ENCODE data around the gene RAPSN.
A peak's percentile ranks its signal among the peaks of the same experiment; 100 is the strongest.

Gene RAPSN

GRCh38 chr11:47478651-47479329 is 29.9 kb upstream of the RAPSN start:
- no peak overlapping the region for H3K18ac ChIP-seq (ENCODE audit: low read depth in 1 of 2, low read length in 2 of 2)

GRCh38 chr11:47477753-47478152 is 28.8 kb upstream of the RAPSN start:
- H2BK5ac ChIP-seq (ENCODE audit: low read depth, low read length, poor library complexity, severe bottlenecking): no peak overlapping the region
- no peak overlapping the region for H2BK120ac ChIP-seq (ENCODE audit: low read depth, low read length)
- H3K4ac ChIP-seq (ENCODE audit: low read depth in 1 of 2, low read length in 2 of 2): no peak overlapping the region
- no peak overlapping the region for H3K9ac ChIP-seq (ENCODE audit: low read length)
- WGBS: 100% methylated on average over 3 of the region's 4 CpGs
- H3K4me3 ChIP-seq (ENCODE audit: insufficient read depth in 1 of 2, low read depth in 1 of 2, low read length in 2 of 2): no peak overlapping the region
- H3K14ac ChIP-seq (ENCODE audit: low read length in 2 of 2): no peak overlapping the region
- no peak overlapping the region for H3K23ac ChIP-seq (ENCODE audit: low read length in 2 of 2)
- no peak for DNase-seq
- no peak overlapping the region for H2BK15ac ChIP-seq (ENCODE audit: low read depth, poor library complexity, severe bottlenecking)
- no peak overlapping the region for H2BK12ac ChIP-seq (ENCODE audit: low read length in 2 of 2)
- H4K91ac ChIP-seq (ENCODE audit: low read length): no peak overlapping the region
- no peak overlapping the region for H2AK5ac ChIP-seq (ENCODE audit: low read length, severe bottlenecking)
- H3K79me1 ChIP-seq (replicated peaks; ENCODE audit: low read length, poor library complexity, severe bottlenecking): peaks cover 31% of the 10 kb centered on the region
- H2AFZ ChIP-seq (ENCODE audit: low read depth, low read length): no peak overlapping the region
- no peak overlapping the region for H4K8ac ChIP-seq (ENCODE audit: low read length)
- H3K4me1 ChIP-seq (ENCODE audit: control insufficient read depth, insufficient read depth, low read depth, low read length): peaks cover 6% of the 10 kb centered on the region
- H3K27me3 ChIP-seq (ENCODE audit: control insufficient read depth in 1 of 2, insufficient read depth in 1 of 2, low read length in 2 of 2): no peaks in the 10 kb centered on the region
- peak overlapping the region; percentile 24 for H3K27ac ChIP-seq (ENCODE audit: low read length, poor library complexity, severe bottlenecking)
- H3K4me2 ChIP-seq (ENCODE audit: low read length, poor library complexity, severe bottlenecking): no peak overlapping the region
- H3K36me3 ChIP-seq (ENCODE audit: control insufficient read depth in 1 of 2, insufficient read depth in 2 of 2, low read depth in 1 of 2, low read length in 2 of 2): peaks cover 46 to 97% of the 10 kb centered on the region in 2 experiments
- H3K9me3 ChIP-seq (ENCODE audit: control insufficient read depth, low read length): no peaks in the 10 kb centered on the region
- H3K18ac ChIP-seq (ENCODE audit: low read depth in 1 of 2, low read length in 2 of 2): no peak overlapping the region

More at GRCh38 chr11:47478651-47479329, 29.9 kb upstream of the RAPSN start:
- no peak overlapping the region for H3K23ac ChIP-seq (ENCODE audit: low read length in 2 of 2)
- H3K4me2 ChIP-seq (ENCODE audit: low read length, poor library complexity, severe bottlenecking): no peak overlapping the region
- peaks cover 6% of the 10 kb centered on the region for H3K4me1 ChIP-seq (ENCODE audit: control insufficient read depth, insufficient read depth, low read depth, low read length)
- no peak overlapping the region for H3K14ac ChIP-seq (ENCODE audit: low read length in 2 of 2)
- 97% methylated on average over 5 of the region's 5 CpGs for WGBS
- H3K4me3 ChIP-seq (ENCODE audit: insufficient read depth in 1 of 2, low read depth in 1 of 2, low read length in 2 of 2): no peak overlapping the region
- no peak overlapping the region for H2BK15ac ChIP-seq (ENCODE audit: low read depth, poor library complexity, severe bottlenecking)
- no peaks in the 10 kb centered on the region for H3K27me3 ChIP-seq (ENCODE audit: control insufficient read depth in 1 of 2, insufficient read depth in 1 of 2, low read length in 2 of 2)
- no peak overlapping the region for H4K8ac ChIP-seq (ENCODE audit: low read length)
- no peak overlapping the region for H2BK12ac ChIP-seq (ENCODE audit: low read length in 2 of 2)
- H3K27ac ChIP-seq (ENCODE audit: low read length, poor library complexity, severe bottlenecking): no peak overlapping the region
- no peak for DNase-seq
- no peak overlapping the region for H2BK120ac ChIP-seq (ENCODE audit: low read depth, low read length)
- H3K4ac ChIP-seq (ENCODE audit: low read depth in 1 of 2, low read length in 2 of 2): no peak overlapping the region
- no peak overlapping the region for H4K91ac ChIP-seq (ENCODE audit: low read length)
- H2AFZ ChIP-seq (ENCODE audit: low read depth, low read length): no peak overlapping the region
- peaks cover 54 to 97% of the 10 kb centered on the region in 2 experiments for H3K36me3 ChIP-seq (ENCODE audit: control insufficient read depth in 1 of 2, insufficient read depth in 2 of 2, low read depth in 1 of 2, low read length in 2 of 2)
- H2AK5ac ChIP-seq (ENCODE audit: low read length, severe bottlenecking): no peak overlapping the region
- H3K9me3 ChIP-seq (ENCODE audit: control insufficient read depth, low read length): no peaks in the 10 kb centered on the region
- H3K79me1 ChIP-seq (replicated peaks; ENCODE audit: low read length, poor library complexity, severe bottlenecking): peaks cover 32% of the 10 kb centered on the region
- H3K9ac ChIP-seq (ENCODE audit: low read length): no peak overlapping the region
- H2BK5ac ChIP-seq (ENCODE audit: low read depth, low read length, poor library complexity, severe bottlenecking): no peak overlapping the region

- Histone ChIP-seq H2AK5ac (ENCODE audit: low read length, severe bottlenecking) (no peak overlapping the region), H3K14ac (ENCODE audit: low read length in 2 of 2) (no peak overlapping the region), H3K4me3 (ENCODE audit: insufficient read depth in 1 of 2, low read depth in 1 of 2, low read length in 2 of 2) (peak overlapping the region in 1 of 2 experiments; percentile 30), H2BK15ac (ENCODE audit: low read depth, poor library complexity, severe bottlenecking) (no peak overlapping the region), H3K27ac (ENCODE audit: low read length, poor library complexity, severe bottlenecking) (no peak overlapping the region), H3K79me1 (replicated peaks; ENCODE audit: low read length, poor library complexity, severe bottlenecking) (peaks cover 28% of the 10 kb centered on the region), H2BK5ac (ENCODE audit: low read depth, low read length, poor library complexity, severe bottlenecking) (no peak overlapping the region), H3K23ac (ENCODE audit: low read length in 2 of 2) (no peak overlapping the region), H3K18ac (ENCODE audit: low read depth in 1 of 2, low read length in 2 of 2) (no peak overlapping the region), H4K91ac (ENCODE audit: low read length) (no peak overlapping the region), H3K4me1 (ENCODE audit: control insufficient read depth, insufficient read depth, low read depth, low read length) (peaks cover 6% of the 10 kb centered on the region), H4K8ac (ENCODE audit: low read length) (no peak overlapping the region), H3K36me3 (ENCODE audit: control insufficient read depth in 1 of 2, insufficient read depth in 2 of 2, low read depth in 1 of 2, low read length in 2 of 2) (peaks cover 45 to 97% of the 10 kb centered on the region in 2 experiments), H3K9ac (ENCODE audit: low read length) (no peak overlapping the region), H3K4ac (ENCODE audit: low read depth in 1 of 2, low read length in 2 of 2) (no peak overlapping the region), H3K27me3 (ENCODE audit: control insufficient read depth in 1 of 2, insufficient read depth in 1 of 2, low read length in 2 of 2) (no peaks in the 10 kb centered on the region), H2AFZ (ENCODE audit: low read depth, low read length) (no peak overlapping the region), H3K4me2 (ENCODE audit: low read length, poor library complexity, severe bottlenecking) (no peak overlapping the region), H2BK120ac (ENCODE audit: low read depth, low read length) (no peak overlapping the region), H3K9me3 (ENCODE audit: control insufficient read depth, low read length) (no peaks in the 10 kb centered on the region), H2BK12ac (ENCODE audit: low read length in 2 of 2) (peak overlapping the region in 1 of 2 experiments; percentile 19)
- DNase-seq: no peak
Observed at GRCh38 chr11:47477323-47477722, 28.4 kb upstream of the RAPSN start.

GRCh38 chr11:47470671-47471070 is 21.7 kb upstream of the RAPSN start:
- H2BK15ac ChIP-seq (ENCODE audit: low read depth, poor library complexity, severe bottlenecking): no peak overlapping the region
- no peak overlapping the region for H2AFZ ChIP-seq (ENCODE audit: low read depth, low read length)
- no peak overlapping the region for H4K91ac ChIP-seq (ENCODE audit: low read length)
- H3K4me1 ChIP-seq (ENCODE audit: control insufficient read depth, insufficient read depth, low read depth, low read length): peaks cover 22% of the 10 kb centered on the region
- no peak overlapping the region for H3K4ac ChIP-seq (ENCODE audit: low read depth in 1 of 2, low read length in 2 of 2)
- no peak overlapping the region for H3K4me3 ChIP-seq (ENCODE audit: insufficient read depth in 1 of 2, low read depth in 1 of 2, low read length in 2 of 2)
- 94% methylated on average over 4 of the region's 4 CpGs for WGBS
- H2AK5ac ChIP-seq (ENCODE audit: low read length, severe bottlenecking): no peak overlapping the region
- H3K79me1 ChIP-seq (replicated peaks; ENCODE audit: low read length, poor library complexity, severe bottlenecking): peaks cover 18% of the 10 kb centered on the region
- no peak overlapping the region for H4K8ac ChIP-seq (ENCODE audit: low read length)
- no peak overlapping the region for H2BK12ac ChIP-seq (ENCODE audit: low read length in 2 of 2)
- no peaks in the 10 kb centered on the region for H3K27me3 ChIP-seq (ENCODE audit: control insufficient read depth in 1 of 2, insufficient read depth in 1 of 2, low read length in 2 of 2)
- H3K18ac ChIP-seq (ENCODE audit: low read depth in 1 of 2, low read length in 2 of 2): no peak overlapping the region
- no peak overlapping the region for H3K9ac ChIP-seq (ENCODE audit: low read length)
- H2BK5ac ChIP-seq (ENCODE audit: low read depth, low read length, poor library complexity, severe bottlenecking): no peak overlapping the region
- H3K14ac ChIP-seq (ENCODE audit: low read length in 2 of 2): no peak overlapping the region
- no peak overlapping the region for H3K27ac ChIP-seq (ENCODE audit: low read length, poor library complexity, severe bottlenecking)
- no peak overlapping the region for H2BK120ac ChIP-seq (ENCODE audit: low read depth, low read length)
- H3K9me3 ChIP-seq (ENCODE audit: control insufficient read depth, low read length): no peaks in the 10 kb centered on the region
- DNase-seq: no peak
- H3K4me2 ChIP-seq (ENCODE audit: low read length, poor library complexity, severe bottlenecking): no peak overlapping the region
- no peak overlapping the region for H3K23ac ChIP-seq (ENCODE audit: low read length in 2 of 2)
- H3K36me3 ChIP-seq (ENCODE audit: control insufficient read depth in 1 of 2, insufficient read depth in 2 of 2, low read depth in 1 of 2, low read length in 2 of 2): peaks cover 46 to 84% of the 10 kb centered on the region in 2 experiments
